ENCODE measurements around the gene GSDME. TPM values are rescaled to one million over a fixed set of nuclear protein-coding genes. Genes with fewer than 3 reads are reported as not detected.

GSDME gene
- total and polyA plus RNA-seq, 2 donors (not counting 1 experiment from before 2014, with no cell fraction given): 40.8 to 57.1 TPM

- no peak for DNase-seq (ENCODE audit: low read depth in 2 of 2)
- H3K36me3 ChIP-seq (ENCODE audit: control insufficient read depth, insufficient read depth, low read length): no peaks in the 10 kb centered on the region
- no peak for TF ChIP-seq CTCF (conservative IDR thresholded peaks at IDR 0.05 in 1 of 2, IDR thresholded peaks at IDR 0.05 in 1 of 2; ENCODE audit: low read depth in 1 of 2, low read length in 2 of 2)
- no peak for TF ChIP-seq EZH2 (IDR thresholded peaks at IDR 0.05; ENCODE audit: low read length, missing control alignments)
- no peak overlapping the region for H3K4me2 ChIP-seq (ENCODE audit: extremely low read depth, insufficient read depth, low read length)
- no peaks in the 10 kb centered on the region for H3K79me2 ChIP-seq (ENCODE audit: control insufficient read depth, insufficient read depth, low read length)
- H3K4me3 ChIP-seq (replicated peaks in 1 of 4; ENCODE audit: control extremely low read depth in 1 of 4, insufficient read depth in 1 of 4, low read depth in 3 of 4, low read length in 4 of 4): no peak overlapping the region
- no peaks in the 10 kb centered on the region for H3K9me3 ChIP-seq (ENCODE audit: control insufficient read depth, insufficient read depth, low read depth, low read length)
- no peak overlapping the region for H2AFZ ChIP-seq (ENCODE audit: low read length)
- peaks cover 2% of the 10 kb centered on the region for H3K4me1 ChIP-seq (ENCODE audit: control insufficient read depth, extremely low read depth, insufficient read depth, low read length)
- H4K20me1 ChIP-seq (ENCODE audit: control insufficient read depth, extremely low read depth, insufficient read depth, low read length): no peaks in the 10 kb centered on the region
- H3K27me3 ChIP-seq (ENCODE audit: control insufficient read depth, insufficient read depth, low read length): no peaks in the 10 kb centered on the region
- H3K9ac ChIP-seq (ENCODE audit: insufficient read depth, low read length): no peak overlapping the region
- no peak overlapping the region for H3K27ac ChIP-seq (ENCODE audit: insufficient read depth, low read length)
These were observed 11.9 kb downstream of the GSDME start for GRCh38 chr7:24745355-24745754.

DNA sequence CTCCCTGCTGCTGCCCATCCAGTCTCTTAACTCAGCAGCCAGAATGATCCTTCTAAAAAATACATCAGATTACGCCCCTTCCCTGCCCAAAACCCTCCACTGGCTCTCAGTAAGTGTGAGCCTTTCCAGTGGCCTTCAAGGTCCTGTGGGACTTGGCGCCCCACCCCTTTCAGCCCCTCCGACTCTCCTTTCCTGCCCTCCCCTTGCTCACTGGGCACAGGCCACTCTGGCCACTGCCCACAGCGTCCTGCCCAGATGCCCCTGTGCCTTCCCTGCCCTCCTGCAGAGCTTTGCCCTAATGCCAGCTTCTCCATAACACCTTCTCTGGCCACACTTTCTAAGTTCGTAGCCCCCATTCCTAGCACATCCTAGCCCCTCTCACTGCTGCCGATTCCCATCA lies 13.8 kb downstream of the GSDME start:
- Histone ChIP-seq H3K4me1 (ENCODE audit: control insufficient read depth, extremely low read depth, insufficient read depth, low read length) (peaks cover 2% of the 10 kb centered on the region), H4K20me1 (ENCODE audit: control insufficient read depth, extremely low read depth, insufficient read depth, low read length) (no peaks in the 10 kb centered on the region), H3K27me3 (ENCODE audit: control insufficient read depth, insufficient read depth, low read length) (no peaks in the 10 kb centered on the region), H3K36me3 (ENCODE audit: control insufficient read depth, insufficient read depth, low read length) (no peaks in the 10 kb centered on the region), H3K27ac (ENCODE audit: insufficient read depth, low read length) (no peak overlapping the region), H3K4me2 (ENCODE audit: extremely low read depth, insufficient read depth, low read length) (no peak overlapping the region), H3K9ac (ENCODE audit: insufficient read depth, low read length) (no peak overlapping the region), H2AFZ (ENCODE audit: low read length) (no peak overlapping the region), H3K79me2 (ENCODE audit: control insufficient read depth, insufficient read depth, low read length) (no peaks in the 10 kb centered on the region), H3K9me3 (ENCODE audit: control insufficient read depth, insufficient read depth, low read depth, low read length) (no peaks in the 10 kb centered on the region), H3K4me3 (replicated peaks in 1 of 4; ENCODE audit: control extremely low read depth in 1 of 4, insufficient read depth in 1 of 4, low read depth in 3 of 4, low read length in 4 of 4) (no peak overlapping the region)
- DNase-seq (ENCODE audit: low read depth in 2 of 2): no peak
- TF ChIP-seq EZH2 (IDR thresholded peaks at IDR 0.05; ENCODE audit: low read length, missing control alignments) (no peak), CTCF (conservative IDR thresholded peaks at IDR 0.05 in 1 of 2, IDR thresholded peaks at IDR 0.05 in 1 of 2; ENCODE audit: low read depth in 1 of 2, low read length in 2 of 2) (no peak)

GRCh38 chr7:24742506-24743162 lies 14.6 kb downstream of the GSDME start:
- no peak overlapping the region for H3K4me2 ChIP-seq (ENCODE audit: extremely low read depth, insufficient read depth, low read length)
- no peak for TF ChIP-seq CTCF (conservative IDR thresholded peaks at IDR 0.05 in 1 of 2, IDR thresholded peaks at IDR 0.05 in 1 of 2; ENCODE audit: low read depth in 1 of 2, low read length in 2 of 2)
- TF ChIP-seq EZH2 (IDR thresholded peaks at IDR 0.05; ENCODE audit: low read length, missing control alignments): no peak

More at GRCh38 chr7:24742506-24743162, 14.6 kb downstream of the GSDME start:
- no peaks in the 10 kb centered on the region for H3K9me3 ChIP-seq (ENCODE audit: control insufficient read depth, insufficient read depth, low read depth, low read length)
- H3K27me3 ChIP-seq (ENCODE audit: control insufficient read depth, insufficient read depth, low read length): no peaks in the 10 kb centered on the region
- H3K36me3 ChIP-seq (ENCODE audit: control insufficient read depth, insufficient read depth, low read length): no peaks in the 10 kb centered on the region
- no peak overlapping the region for H3K4me3 ChIP-seq (replicated peaks in 1 of 4; ENCODE audit: control extremely low read depth in 1 of 4, insufficient read depth in 1 of 4, low read depth in 3 of 4, low read length in 4 of 4)
- no peak overlapping the region for H3K9ac ChIP-seq (ENCODE audit: insufficient read depth, low read length)
- H3K4me1 ChIP-seq (ENCODE audit: control insufficient read depth, extremely low read depth, insufficient read depth, low read length): peaks cover 2% of the 10 kb centered on the region
- H3K27ac ChIP-seq (ENCODE audit: insufficient read depth, low read length): peak overlapping the region; percentile 67
- H4K20me1 ChIP-seq (ENCODE audit: control insufficient read depth, extremely low read depth, insufficient read depth, low read length): no peaks in the 10 kb centered on the region
- no peaks in the 10 kb centered on the region for H3K79me2 ChIP-seq (ENCODE audit: control insufficient read depth, insufficient read depth, low read length)
- DNase-seq (ENCODE audit: low read depth in 2 of 2): no peak
- H2AFZ ChIP-seq (ENCODE audit: low read length): no peak overlapping the region

All from fibroblast of lung (primary cell).